Activated CD4-positive, alpha-beta T cell treated with anti-CD3 and anti-CD28 coated beads, Interleukin-2, amount 50 U/mL, for 1 hour (primary cell): ENCODE data around the gene THOC3.
"Not testable (repeated sequence)": the region's sequence is repeated elsewhere in the genome, so short reads cannot be mapped to it uniquely, and the experiment has no call there.

Source experiments
- DNase-seq: peaks from one replicate; pipeline ENCODE4 v3.0.0-alpha.2; 2020

The THOC3 gene

GRCh38 chr5:175967471-175968372 lies at the start of gene THOC3:
THOC3 (minus strand) TSS chr5:175968315; CDS start chr5:175968208, 107 bp downstream.
- peak; percentile 69 for DNase-seq

DNA sequence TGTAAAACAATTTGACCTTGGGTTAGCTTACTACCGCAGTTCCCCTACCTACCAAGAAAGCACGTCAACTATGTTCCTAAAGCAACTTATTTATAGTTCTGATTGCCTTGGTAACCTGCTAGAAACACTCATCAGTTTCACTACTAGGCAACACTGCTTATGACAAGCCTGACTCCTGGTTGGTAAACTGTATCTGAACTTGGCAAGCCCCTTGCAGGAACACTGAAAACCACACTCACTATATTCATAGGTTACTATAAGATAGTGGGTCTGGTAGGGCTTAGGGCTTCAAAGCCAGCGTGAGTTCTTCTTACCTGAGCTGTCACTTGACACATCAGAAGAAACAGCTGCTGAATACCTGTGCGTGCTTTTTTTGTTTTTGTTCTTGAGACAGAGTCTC lies 49.2 kb upstream of the THOC3 start:
- DNase-seq = not testable (repeated sequence)

DNA sequence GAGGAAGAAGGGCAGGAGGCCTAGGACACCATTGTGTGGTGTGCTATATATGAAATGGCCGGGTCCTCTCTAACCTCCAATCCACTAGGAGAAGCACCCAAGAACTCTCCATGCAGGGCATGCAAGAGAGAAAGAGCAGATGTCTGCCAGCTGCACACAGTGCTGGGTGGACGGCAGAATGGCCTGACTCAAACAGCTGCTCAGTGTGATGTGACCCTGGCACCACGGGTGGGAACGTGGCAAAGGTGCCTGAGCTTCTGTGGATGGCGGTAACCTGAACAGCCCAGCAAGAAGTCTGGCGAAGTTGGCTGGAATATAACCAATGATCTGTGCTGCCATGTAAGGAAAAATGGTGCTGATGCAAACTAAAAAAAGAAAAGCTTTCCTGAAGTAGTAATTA lies 46.2 kb upstream of the THOC3 start:
- DNase-seq = not testable (repeated sequence)

- not testable (repeated sequence) for DNase-seq
Observed at GRCh38 chr5:176011088-176011487, 43.0 kb upstream of the THOC3 start.

DNA sequence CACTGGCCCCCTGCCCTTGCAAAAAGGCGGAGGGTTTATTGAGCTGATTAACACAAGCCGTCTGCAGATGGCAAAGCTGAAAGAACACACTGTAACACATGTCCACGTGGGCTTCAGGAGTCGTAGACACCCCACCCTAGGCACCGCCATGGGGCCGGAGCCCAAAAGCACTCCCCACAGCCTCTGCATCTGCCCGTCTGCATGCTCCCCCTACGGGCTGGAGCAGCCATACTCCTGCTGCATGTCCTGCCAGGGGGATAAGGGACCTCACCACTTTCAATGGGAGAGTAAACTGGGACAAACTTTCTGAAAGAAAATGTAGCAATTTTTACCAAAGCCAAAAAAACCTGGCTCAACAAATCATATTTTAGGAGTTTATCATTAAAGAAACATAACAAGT lies 42.1 kb upstream of the THOC3 start:
- DNase-seq = not testable (repeated sequence)

DNA sequence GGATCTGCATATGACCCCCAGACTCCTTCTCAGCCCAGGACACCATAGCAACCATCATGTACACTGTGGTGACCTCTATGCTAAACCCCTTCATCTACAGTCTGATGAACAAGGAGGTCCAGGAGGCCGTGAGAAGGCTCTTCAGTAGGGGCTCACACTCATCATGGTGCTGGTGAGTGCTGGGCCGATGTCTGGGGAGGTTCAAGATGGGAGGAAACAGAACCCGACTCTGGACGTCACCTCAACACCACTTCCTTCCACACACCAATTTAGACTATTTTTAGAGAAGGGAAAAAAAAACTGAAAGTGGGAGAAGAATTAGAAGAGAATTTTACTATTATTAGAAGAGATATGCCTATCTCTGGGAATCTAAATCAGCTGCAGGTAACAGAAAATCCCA lies 39.1 kb upstream of the THOC3 start:
- DNase-seq = not testable (repeated sequence)

DNA sequence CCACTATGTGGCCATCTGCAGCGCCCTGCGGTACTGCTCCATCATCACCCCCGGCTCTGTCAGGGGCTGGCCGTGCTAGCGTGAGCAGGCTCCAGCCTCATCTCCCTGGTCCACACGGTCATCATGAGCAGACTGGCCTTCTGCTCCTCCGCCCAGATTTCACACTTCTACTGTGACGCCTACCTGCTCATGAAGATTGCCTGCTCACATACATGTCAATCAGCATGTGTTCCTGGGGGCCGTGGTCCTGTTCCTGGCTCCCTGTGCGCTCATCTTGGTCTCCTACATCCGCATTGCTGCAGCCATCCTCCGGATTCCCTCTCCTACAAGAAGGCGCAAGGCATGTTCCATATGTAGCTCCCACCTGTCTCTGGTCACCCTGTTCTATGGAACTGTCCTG lies 38.7 kb upstream of the THOC3 start:
- not testable (repeated sequence) for DNase-seq

GRCh38 chr5:175997979-175998378 lies 29.9 kb upstream of the THOC3 start:
- DNase-seq = not testable (repeated sequence)

GRCh38 chr5:175997495-175997894 lies 29.4 kb upstream of the THOC3 start:
- DNase-seq = not testable (repeated sequence)

- DNase-seq = not testable (repeated sequence)
Observed at GRCh38 chr5:175996791-175997190, 28.7 kb upstream of the THOC3 start.

GRCh38 chr5:175995506-175995905 lies 27.4 kb upstream of the THOC3 start:
- DNase-seq = not testable (repeated sequence)

DNA sequence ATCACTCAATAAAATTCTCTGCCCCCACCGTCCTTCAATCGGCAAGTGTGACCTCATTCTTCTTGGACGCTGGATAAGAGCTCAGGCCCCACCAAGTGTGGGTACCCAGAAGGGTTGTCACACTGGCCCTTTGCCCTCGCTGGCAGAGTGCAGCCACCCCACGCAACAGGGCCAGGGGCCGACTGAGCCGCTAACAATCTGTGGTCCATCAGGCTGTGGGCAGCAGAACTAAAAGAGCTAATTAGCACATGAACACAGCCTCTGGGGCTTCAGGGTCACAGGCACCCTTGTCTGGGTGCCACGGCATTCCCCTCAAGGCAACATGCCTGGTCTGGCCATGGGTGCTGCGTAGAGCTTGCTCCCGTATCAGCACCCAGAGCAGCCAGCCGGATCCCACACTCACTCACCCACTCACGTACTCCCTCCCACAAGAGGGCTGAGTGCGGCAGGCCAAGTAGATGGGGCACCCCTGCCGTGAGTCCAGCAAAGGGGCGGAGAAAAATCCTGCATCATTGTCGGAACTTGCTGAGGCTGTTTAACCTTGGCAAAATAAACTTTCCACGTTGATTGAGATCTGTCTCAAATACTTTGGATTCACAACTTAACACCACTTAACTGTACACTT lies 11.4 kb upstream of the THOC3 start:
- DNase-seq = not testable (repeated sequence)

DNA sequence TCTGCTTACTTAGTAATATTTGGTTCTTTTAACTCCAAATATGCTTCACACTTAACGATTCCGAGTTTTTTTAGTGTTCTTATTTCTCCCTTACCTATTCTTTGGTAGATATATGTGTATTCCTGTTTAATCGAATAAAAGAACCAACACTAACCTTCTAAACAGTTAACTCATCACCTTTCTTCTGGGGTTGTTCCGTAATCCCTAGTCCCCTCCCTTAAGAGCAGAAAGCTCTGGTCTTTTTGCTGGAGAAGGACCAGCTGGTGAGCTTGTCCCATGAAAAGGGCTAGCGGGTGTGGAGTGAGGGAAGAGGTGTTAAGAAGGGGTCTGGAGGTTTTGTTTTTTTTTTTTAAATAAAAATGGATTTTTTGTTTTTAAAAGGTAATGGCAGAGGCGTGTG lies 266 bp upstream of the THOC3 start:
- DNase-seq = not testable (repeated sequence)

DNA sequence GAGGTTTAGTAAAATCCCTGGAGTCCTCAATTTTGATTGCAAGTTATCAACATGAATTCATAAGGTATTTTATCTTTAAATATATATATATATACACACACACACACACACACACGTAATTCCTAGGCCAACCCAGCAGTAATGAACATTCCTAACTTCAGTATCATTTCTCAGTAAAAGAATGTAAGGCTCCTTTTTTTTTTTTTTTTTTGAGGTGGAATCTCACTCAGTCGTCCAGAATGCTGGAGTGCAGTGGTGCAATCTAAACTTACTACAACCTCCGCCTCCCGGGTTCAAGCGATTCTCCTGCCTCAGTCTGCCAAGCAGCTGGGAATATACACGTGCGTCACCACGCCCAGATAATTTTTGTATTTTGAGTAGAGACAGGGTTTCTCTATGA lies 5.8 kb downstream of the THOC3 start:
- DNase-seq = not testable (repeated sequence)

GRCh38 chr5:175960228-175960627 lies 7.9 kb downstream of the THOC3 start:
- not testable (repeated sequence) for DNase-seq

DNA sequence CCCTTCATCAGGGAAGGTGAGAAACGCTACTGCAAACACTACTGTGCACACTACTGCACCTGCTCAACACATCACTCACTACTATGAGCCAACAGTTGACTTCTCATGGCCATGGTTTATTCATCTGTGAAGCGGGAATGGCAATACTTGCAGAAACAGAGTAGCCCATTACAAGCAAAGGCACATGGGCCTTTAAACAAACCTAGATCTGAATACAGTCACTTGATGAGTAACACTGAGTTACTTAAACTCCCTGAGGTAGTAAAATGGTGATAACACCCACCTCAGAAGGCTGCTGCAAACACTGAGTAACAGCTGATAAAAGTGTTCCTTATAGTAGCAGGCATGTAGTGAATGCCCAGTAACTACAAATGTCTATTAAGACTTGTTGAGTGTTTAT lies 9.6 kb downstream of the THOC3 start:
- not testable (repeated sequence) for DNase-seq

- not testable (repeated sequence) for DNase-seq
Observed at GRCh38 chr5:175954107-175954506, 14.0 kb downstream of the THOC3 start.

DNA sequence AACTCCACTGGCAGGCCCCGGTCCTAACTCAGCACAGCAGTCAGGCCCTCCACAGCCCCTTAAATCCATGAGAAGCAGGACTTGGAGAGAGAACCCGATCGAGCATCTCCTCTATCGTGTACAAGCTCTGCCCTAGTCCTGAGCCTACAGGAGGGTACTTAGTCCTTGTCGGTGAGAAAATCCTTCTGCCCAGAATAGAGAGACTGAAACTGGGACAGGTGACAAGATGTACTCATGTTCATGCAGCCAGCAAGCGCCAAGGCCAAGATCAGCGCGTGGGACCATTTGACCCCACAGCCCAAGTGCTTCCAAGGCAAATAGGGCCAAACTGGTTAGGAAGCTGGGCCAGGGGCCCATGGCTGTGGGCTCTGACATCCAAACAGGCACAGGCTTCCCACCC lies 15.3 kb downstream of the THOC3 start:
- not testable (repeated sequence) for DNase-seq

DNA sequence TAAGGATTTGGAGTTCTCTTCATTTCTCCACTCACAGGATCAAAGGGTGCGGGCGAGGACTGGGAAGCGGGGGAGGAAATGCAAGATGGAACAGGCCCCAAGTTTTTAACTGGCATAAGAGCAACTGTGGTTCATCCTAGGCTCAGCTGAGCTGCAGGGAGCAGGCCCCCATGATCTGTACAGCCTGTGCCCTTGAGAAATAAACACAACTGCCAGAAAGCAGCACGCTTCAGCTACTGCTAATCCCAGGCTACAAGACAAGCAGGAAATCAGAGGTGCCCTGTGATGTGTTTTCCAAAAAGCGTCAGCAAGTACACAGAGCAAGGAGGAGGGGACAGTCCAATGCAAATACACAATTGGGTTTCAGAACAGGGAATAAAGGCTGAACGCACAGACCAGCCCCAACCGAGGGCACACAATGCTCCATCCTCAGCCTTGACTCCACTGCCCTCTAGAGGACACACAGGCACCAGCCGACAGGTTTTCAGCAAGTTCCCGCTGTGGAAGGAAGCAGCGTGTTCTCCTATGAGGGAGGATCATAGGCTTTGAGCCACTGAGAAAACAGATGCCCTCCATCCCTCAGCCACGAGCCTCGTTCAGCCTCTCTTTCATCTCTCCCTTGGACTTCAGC lies 16.7 kb downstream of the THOC3 start:
- not testable (repeated sequence) for DNase-seq

DNA sequence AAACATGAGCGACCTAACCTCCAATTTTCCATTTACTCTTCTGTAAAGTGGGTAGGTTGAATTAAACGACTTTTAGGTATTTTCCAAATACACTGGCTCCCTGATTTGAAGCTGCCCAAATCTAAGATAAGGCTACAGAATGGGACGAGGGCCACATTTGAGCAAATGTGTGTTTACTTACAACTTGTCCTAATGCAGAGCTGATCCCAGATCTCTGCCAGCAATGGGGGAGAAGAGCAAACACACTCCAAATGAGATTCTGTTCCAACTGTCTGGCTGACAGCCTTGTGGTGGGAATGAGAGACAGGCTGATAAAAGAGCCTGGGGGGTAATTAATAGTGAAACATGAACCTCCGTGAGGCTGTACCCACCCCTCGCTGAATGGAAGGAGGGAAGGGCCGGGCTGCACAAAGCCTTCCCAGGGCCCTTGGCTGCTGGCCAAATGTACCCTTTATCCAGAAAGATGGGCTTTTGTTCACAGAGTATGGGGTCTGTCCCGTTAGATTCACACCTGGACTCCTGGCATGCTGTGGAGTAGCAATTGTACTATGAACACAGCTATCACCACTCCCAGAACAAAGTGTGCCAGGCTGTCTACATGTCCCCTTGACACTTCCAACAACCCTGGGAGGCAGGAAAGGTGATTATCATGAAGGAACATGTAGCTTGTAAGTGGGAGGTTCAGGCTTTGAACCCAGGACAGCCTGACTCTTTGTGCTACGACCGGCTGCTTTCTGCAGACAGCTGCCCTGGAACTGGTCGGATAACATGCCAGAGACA lies 19.6 kb downstream of the THOC3 start:
- DNase-seq = not testable (repeated sequence)

DNA sequence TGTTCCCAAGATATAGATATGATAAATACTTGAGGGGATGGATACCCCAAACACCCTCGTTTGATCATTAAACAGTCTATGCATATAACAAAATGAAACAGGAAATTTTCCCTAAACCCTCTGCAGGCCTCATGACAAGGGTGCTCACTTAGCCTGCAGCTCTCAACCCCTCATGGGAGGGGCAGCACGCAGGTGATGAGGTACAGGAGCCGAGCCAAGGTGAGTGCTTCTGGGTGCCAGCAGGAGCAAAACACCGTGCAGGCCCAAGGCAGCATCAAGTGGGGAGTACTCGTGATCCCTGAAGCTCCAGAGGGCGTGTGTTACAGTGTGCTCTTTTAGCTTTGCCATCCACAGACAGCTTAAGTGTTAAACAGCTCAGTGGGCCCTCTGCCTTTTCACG lies 24.9 kb downstream of the THOC3 start:
- not testable (repeated sequence) for DNase-seq

DNA sequence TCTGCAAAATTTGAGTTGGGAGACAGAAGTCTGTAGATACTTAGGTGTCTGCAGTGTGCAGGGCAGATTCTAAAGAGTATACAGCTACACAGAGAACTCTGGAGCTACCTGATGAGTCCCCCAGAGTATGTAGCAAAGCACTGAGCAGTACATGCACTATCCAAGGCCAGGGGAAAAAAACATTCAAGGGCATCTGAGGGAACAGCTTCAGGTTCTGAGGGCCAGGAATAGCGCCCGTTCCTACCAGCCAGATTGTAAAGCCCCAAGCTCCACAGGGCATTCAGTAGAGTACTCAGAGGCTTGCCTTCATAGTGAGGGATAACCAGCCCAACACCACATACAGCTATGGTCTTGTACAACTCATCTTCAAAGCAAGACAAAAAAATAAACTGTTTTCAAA lies 27.5 kb downstream of the THOC3 start:
- DNase-seq = not testable (repeated sequence)

DNA sequence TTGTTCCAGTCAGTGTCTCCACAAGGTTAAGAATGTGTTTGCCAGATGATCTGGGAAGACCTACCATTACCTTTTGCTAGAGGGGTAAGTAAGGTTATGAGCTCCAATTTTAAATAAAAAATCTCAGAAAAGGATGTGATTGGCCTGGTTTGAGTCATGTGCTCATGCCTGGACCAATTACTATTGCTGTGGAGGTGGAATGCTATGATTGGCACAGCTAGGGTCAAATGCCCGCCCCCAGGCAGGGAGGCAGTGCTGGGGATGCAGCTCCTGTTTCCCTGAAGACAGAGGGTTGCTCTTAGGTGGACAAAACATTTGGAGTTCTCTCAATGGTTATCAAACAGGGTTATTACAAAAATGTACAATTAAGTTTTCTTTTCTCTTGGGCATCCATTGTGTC lies 29.6 kb downstream of the THOC3 start:
- not testable (repeated sequence) for DNase-seq
